Breast epithelium (tissue), 3 donors: Measurements from ENCODE around the gene ANKRD33.

Experiments used
- CTCF ChIP-seq, 3 donors: fragments of 450-650 bp; IDR thresholded peaks; one replicate each; pipeline ENCODE4 v1.5.1; 2016 to 2017; ENCODE audit warnings: antibody characterized with exemption in 3 of 3, mild to moderate bottlenecking in 3 of 3, moderate library complexity in 3 of 3
- POLR2AphosphoS5 ChIP-seq, 3 donors: sonication (generic); formaldehyde crosslinking; IDR thresholded peaks; one replicate each; pipeline ENCODE4 v1.6.1; 2017; ENCODE audit warnings: antibody characterized with exemption in 3 of 3

- TF ChIP-seq CTCF (IDR thresholded peaks at IDR 0.05) (no peak), POLR2AphosphoS5 (IDR thresholded peaks at IDR 0.05) (no peak)
Observed at GRCh38 chr12:51900323-51900889, 12.5 kb downstream of the ANKRD33 start.
